DOHH2 (cell line): Measurements from ENCODE around the gene SMOC1.

Source experiments
- H3F3A ChIP-seq: fragments of 200-600 bp; sonication (generic), shearing (Covaris generic); 2 replicates; pipeline ENCODE4 v1.6.0; 2016; ENCODE audit warnings: antibody characterized with exemption, mild to moderate bottlenecking; ENCODE audit not compliant: control insufficient read depth, insufficient read depth
- H3K27ac ChIP-seq: fragments of 200-600 bp; sonication (generic); 2 replicates; pipeline ENCODE4 v1.5.1; 2014; ENCODE audit warnings: low read depth, mild to moderate bottlenecking, low read length, moderate library complexity
- H3K27me3 ChIP-seq: fragments of 200-600 bp; sonication (generic); 2 replicates; pipeline ENCODE4 v1.6.1; 2014; ENCODE audit warnings: mild to moderate bottlenecking, low read length, mixed read lengths; ENCODE audit not compliant: control insufficient read depth
- H3K36me3 ChIP-seq: fragments of 200-600 bp; sonication (generic); 2 replicates; pipeline ENCODE4 v1.6.1; 2014; ENCODE audit warnings: mild to moderate bottlenecking, low read length, moderate library complexity, mixed read lengths; ENCODE audit not compliant: control insufficient read depth
- H3K4me1 ChIP-seq: fragments of 200-600 bp; sonication (generic); 2 replicates; pipeline ENCODE4 v1.6.1; 2014; ENCODE audit warnings: mild to moderate bottlenecking, low read length, mixed read lengths; ENCODE audit not compliant: control insufficient read depth
- H3K4me2 ChIP-seq: fragments of 200-600 bp; sonication (generic); 2 replicates; pipeline ENCODE4 v1.6.0; 2014; ENCODE audit warnings: mild to moderate bottlenecking, low read length, moderate library complexity
- H3K4me3 ChIP-seq: fragments of 200-600 bp; sonication (generic); 2 replicates; pipeline ENCODE4 v1.5.1; 2014; ENCODE audit warnings: mild to moderate bottlenecking, low read length, mixed read lengths
- H3K79me2 ChIP-seq: fragments of 200-600 bp; sonication (generic); 2 replicates; pipeline ENCODE4 v1.6.1; 2014; ENCODE audit warnings: mild to moderate bottlenecking, low read length, mixed read lengths; ENCODE audit not compliant: control insufficient read depth
- H3K9me2 ChIP-seq: fragments of 200-600 bp; sonication (generic); replicated peaks from 2 replicates; pipeline ENCODE4 v1.6.1; 2014; ENCODE audit warnings: mild to moderate bottlenecking, low read length, mixed read lengths; ENCODE audit not compliant: control insufficient read depth
- H3K9me3 ChIP-seq: fragments of 200-600 bp; sonication (generic); 2 replicates; pipeline ENCODE4 v1.6.1; 2014; ENCODE audit warnings: antibody characterized with exemption, low read length, mixed read lengths; ENCODE audit not compliant: control insufficient read depth, insufficient read depth
- H4K20me1 ChIP-seq: fragments of 200-600 bp; sonication (generic); 2 replicates; pipeline ENCODE4 v1.6.0; 2014; ENCODE audit warnings: low read depth, mild to moderate bottlenecking, antibody characterized with exemption, low read length, moderate library complexity; ENCODE audit not compliant: control insufficient read depth, insufficient read depth
- EZH2phosphoT487 ChIP-seq: fragments of 200-600 bp; sonication (generic); IDR thresholded peaks from 2 replicates; pipeline ENCODE4 v1.6.1; 2017; ENCODE audit warnings: borderline replicate concordance, mild to moderate bottlenecking, antibody characterized with exemption, low read length, moderate library complexity, mixed read lengths
- TF ChIP-seq, protein P1 (sequence below): fragments of 200-600 bp; sonication (generic); IDR thresholded peaks from one replicate; pipeline ENCODE4 v1.5.1; 2014; ENCODE audit warnings: antibody characterized with exemption, mild to moderate bottlenecking, low read depth, low read length; ENCODE audit not compliant: poor library complexity, severe bottlenecking

The SMOC1 gene

DNA sequence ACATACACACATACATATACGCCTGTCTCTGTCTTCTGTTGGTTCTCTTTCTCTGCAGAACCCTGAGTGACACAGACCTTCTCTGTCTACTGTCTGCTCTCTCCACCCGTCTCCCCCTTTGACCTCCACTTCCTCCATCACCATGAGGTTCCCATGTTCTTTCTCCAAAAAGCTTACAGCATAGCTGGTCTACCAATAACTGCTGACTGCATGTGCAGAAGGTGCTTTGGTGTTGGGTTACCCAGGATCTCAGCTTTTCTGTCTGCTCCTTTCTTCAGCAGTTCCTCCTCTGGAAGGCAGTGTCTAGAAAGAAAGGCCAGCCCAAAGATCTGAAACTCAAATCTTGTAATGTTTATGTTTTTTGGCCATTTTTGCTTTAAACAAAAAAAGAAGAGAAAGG lies 125.6 kb downstream of the SMOC1 start:
- Histone ChIP-seq H3K4me1 (peaks cover 12% of the 10 kb centered on the region), H3K36me3 (no peaks in the 10 kb centered on the region), H3F3A (no peaks in the 10 kb centered on the region), H3K4me3 (no peak overlapping the region), H3K4me2 (no peak overlapping the region), H3K79me2 (no peaks in the 10 kb centered on the region), H4K20me1 (no peaks in the 10 kb centered on the region), H3K27ac (no peak overlapping the region), H3K27me3 (0 out of 2 replicates have a peak, but pooled peaks cover 5% of the 10 kb centered on the region), H3K9me3 (no peaks in the 10 kb centered on the region), H3K9me2 (no peaks in the 10 kb centered on the region)
- TF ChIP-seq, protein P1, sequence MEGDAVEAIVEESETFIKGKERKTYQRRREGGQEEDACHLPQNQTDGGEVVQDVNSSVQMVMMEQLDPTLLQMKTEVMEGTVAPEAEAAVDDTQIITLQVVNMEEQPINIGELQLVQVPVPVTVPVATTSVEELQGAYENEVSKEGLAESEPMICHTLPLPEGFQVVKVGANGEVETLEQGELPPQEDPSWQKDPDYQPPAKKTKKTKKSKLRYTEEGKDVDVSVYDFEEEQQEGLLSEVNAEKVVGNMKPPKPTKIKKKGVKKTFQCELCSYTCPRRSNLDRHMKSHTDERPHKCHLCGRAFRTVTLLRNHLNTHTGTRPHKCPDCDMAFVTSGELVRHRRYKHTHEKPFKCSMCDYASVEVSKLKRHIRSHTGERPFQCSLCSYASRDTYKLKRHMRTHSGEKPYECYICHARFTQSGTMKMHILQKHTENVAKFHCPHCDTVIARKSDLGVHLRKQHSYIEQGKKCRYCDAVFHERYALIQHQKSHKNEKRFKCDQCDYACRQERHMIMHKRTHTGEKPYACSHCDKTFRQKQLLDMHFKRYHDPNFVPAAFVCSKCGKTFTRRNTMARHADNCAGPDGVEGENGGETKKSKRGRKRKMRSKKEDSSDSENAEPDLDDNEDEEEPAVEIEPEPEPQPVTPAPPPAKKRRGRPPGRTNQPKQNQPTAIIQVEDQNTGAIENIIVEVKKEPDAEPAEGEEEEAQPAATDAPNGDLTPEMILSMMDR = no peak
- no peak for TF ChIP-seq EZH2phosphoT487

GRCh38 chr14:70005281-70005805 lies 126.1 kb downstream of the SMOC1 start:
- Histone ChIP-seq H3K27ac (no peak overlapping the region), H3K4me3 (no peak overlapping the region), H3K4me2 (no peak overlapping the region), H3F3A (no peaks in the 10 kb centered on the region), H4K20me1 (no peaks in the 10 kb centered on the region), H3K4me1 (peaks cover 12% of the 10 kb centered on the region), H3K27me3 (0 out of 2 replicates have a peak, but pooled peaks cover 5% of the 10 kb centered on the region), H3K9me3 (no peaks in the 10 kb centered on the region), H3K79me2 (no peaks in the 10 kb centered on the region), H3K36me3 (no peaks in the 10 kb centered on the region), H3K9me2 (no peaks in the 10 kb centered on the region)
- TF ChIP-seq EZH2phosphoT487 = no peak
- TF ChIP-seq, protein P1 = no peak

DNA sequence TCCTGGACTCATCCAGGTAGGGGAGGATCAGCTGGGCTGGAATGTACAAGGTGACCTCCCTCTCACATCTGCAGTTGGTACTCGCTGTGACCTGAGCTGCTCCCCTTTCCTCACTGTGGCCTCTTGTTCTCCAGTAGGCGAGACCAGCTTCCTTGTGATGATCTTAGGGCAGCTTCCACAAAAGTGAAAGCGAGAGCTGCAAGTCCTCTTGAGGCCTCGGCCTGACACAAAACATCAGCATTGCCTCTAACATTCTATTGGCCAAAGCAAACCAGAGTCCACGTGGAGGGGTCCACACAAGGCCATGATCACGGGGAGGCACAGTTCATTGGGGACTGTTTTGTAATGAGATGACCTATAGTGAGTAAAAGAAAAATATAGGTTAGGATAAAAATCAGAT lies 127.5 kb downstream of the SMOC1 start:
- Histone ChIP-seq H3K9me3 (no peaks in the 10 kb centered on the region), H3K4me3 (no peak overlapping the region), H3K27ac (no peak overlapping the region), H3K79me2 (no peaks in the 10 kb centered on the region), H4K20me1 (no peaks in the 10 kb centered on the region), H3K27me3 (0 out of 2 replicates have a peak, but pooled peaks cover 5% of the 10 kb centered on the region), H3K4me1 (peaks cover 12% of the 10 kb centered on the region), H3F3A (no peaks in the 10 kb centered on the region), H3K4me2 (no peak overlapping the region), H3K9me2 (no peaks in the 10 kb centered on the region), H3K36me3 (no peaks in the 10 kb centered on the region)
- TF ChIP-seq, protein P1 = no peak
- no peak for TF ChIP-seq EZH2phosphoT487
